ENCODE results near the gene XXYLT1. TPM values are rescaled to one million over a fixed set of nuclear protein-coding genes. Genes with fewer than 3 reads are reported as not detected.
A peak's percentile ranks its signal among the peaks of the same experiment; 100 is the strongest.

XXYLT1 gene
- total RNA-seq, 4 donors from 2014 or later, result 14.1 to 23.7 (median 15.4) TPM

GRCh38 chr3:195258449-195259153 lies 12.4 kb downstream of the XXYLT1 start:
- no peak for DNase-seq
- peaks cover 0 to 7% (median 0%) of the 10 kb centered on the region in 3 donors for H3K36me3 ChIP-seq
- H3K4me1 ChIP-seq, result peaks cover 9 to 52% (median 34%) of the 10 kb centered on the region in 3 donors
- TF ChIP-seq, protein P1, sequence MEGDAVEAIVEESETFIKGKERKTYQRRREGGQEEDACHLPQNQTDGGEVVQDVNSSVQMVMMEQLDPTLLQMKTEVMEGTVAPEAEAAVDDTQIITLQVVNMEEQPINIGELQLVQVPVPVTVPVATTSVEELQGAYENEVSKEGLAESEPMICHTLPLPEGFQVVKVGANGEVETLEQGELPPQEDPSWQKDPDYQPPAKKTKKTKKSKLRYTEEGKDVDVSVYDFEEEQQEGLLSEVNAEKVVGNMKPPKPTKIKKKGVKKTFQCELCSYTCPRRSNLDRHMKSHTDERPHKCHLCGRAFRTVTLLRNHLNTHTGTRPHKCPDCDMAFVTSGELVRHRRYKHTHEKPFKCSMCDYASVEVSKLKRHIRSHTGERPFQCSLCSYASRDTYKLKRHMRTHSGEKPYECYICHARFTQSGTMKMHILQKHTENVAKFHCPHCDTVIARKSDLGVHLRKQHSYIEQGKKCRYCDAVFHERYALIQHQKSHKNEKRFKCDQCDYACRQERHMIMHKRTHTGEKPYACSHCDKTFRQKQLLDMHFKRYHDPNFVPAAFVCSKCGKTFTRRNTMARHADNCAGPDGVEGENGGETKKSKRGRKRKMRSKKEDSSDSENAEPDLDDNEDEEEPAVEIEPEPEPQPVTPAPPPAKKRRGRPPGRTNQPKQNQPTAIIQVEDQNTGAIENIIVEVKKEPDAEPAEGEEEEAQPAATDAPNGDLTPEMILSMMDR (IDR thresholded peaks at IDR 0.05), result no peak
- no peak for TF ChIP-seq POLR2A (IDR thresholded peaks at IDR 0.05)
- WGBS, 2 donors, result 53 to 57% methylated on average over 13 to 14 of the region's 14 CpGs
- H3K27ac ChIP-seq, result peak overlapping the region; percentile 87 to 96 (median 94)
- peak overlapping the region in 1 of 4 donors; percentile 81 for H3K4me3 ChIP-seq
- H3K9me3 ChIP-seq, result no peaks in the 10 kb centered on the region
- no peaks in the 10 kb centered on the region for H3K27me3 ChIP-seq
- intact Hi-C loops (cut with DNase I), result loop anchor here (5.0 kb wide), 1 partner anchor 151 kb away; no protein-coding TSS in a partner anchor

DNA sequence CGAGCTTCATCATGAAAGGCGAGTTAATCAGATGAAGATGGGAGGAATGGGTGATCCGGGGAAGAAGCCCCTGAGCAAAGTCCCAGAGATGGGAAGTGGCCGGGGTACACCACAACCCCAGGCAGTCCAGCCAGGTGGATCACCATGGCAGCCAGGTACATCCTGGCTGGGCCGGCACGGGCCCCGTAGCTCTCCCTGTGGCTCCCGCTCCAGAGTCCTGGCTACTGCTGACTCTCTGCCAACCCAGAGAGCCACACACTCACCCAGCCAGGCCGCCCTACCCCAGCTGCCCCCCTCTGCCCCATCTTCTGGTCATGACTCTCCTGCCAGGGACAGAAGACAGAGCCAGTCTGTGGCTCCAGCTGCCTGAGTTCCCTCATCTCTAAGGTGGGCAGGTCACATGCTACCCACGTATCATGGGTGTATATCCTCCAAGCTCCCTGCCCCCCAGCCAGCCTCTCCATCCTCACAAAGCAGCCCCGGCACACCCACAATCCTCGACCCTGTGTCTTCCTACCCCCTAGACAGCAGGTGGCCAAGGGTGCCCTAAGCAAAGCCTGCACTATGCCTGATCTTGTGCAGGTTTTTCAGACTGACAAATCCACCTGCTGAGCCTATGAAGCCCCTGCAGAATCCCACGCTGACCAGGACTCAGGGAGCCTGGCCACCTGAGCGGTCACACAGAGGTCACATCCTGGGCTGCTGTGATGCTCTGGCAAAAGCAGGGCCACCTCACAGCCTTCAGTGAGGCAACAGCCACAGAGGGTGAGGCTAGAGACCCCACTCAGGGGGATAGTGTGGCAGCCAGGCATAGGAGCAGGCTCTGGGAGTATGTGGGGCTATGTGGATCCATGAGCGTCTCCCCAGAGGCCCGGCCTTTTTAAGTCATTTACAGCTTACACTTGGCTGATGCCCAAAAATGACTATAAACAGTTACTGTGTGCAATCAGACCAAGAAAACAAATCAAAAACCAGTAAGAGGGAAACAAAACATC lies 13.2 kb downstream of the XXYLT1 start:
- Histone ChIP-seq H3K4me3 (no peak overlapping the region), H3K4me1 (peaks cover 9 to 52% (median 35%) of the 10 kb centered on the region in 3 donors), H3K27ac (peak overlapping the region; percentile 87 to 96 (median 94)), H3K36me3 (peaks cover 0 to 7% (median 0%) of the 10 kb centered on the region in 3 donors), H3K27me3 (no peaks in the 10 kb centered on the region), H3K9me3 (no peaks in the 10 kb centered on the region)
- no peak for TF ChIP-seq POLR2A (IDR thresholded peaks at IDR 0.05)
- TF ChIP-seq, protein P1 (IDR thresholded peaks at IDR 0.05), result no peak
- no peak for DNase-seq
- intact Hi-C loops (cut with DNase I), result loop anchor here (5.0 kb wide), 1 partner anchor 150 kb away; no protein-coding TSS in a partner anchor
- WGBS, 2 donors, result 84 to 88% methylated on average over 6 to 12 of the region's 16 CpGs

DNA sequence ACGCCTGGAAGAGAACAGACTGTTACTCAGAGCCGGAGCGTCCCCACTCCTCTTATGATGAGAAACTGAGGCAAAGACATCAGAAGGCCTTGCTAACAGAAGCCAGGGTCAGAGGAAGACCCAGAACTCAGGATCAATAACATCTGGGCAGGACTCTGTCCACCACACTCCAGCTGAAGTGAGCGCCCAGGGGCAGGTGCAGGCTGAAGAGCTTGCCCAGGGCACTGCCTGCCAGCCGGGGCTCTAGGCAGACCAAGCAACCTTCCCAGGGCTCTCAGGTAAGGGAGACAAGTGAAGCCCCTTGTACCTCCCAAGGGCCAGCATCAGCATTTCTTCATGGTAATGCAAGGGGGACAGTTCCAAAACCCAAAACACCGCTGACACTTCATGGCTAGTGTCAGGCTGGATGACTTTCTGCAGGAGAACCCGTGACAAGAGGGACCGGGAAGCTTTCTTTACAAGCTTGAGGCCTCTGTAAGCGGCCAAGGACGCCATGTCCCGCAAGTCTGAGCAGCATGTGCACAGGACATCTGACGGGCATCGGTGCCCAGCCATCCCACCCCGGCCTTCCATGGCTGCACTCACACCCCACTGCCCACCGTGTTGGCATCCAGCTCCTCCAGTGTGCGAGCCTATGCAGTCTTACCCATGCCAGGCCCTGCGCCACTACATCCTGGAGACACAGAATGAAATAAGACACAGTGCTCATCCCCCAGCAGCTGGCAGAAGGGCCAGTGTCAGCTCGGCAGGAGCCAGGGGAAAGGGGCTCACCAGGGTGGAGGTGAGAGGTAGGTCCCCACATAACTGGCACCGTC lies 14.1 kb downstream of the XXYLT1 start:
- H3K4me3 ChIP-seq, result no peak overlapping the region
- 90 to 94% methylated on average over 3 to 10 of the region's 19 CpGs for WGBS, 2 donors
- intact Hi-C loops (cut with DNase I), result loop anchor here (5.0 kb wide), 1 partner anchor 150 kb away; no protein-coding TSS in a partner anchor
- no peak for DNase-seq
- TF ChIP-seq, protein P1 (IDR thresholded peaks at IDR 0.05), result no peak
- no peak for TF ChIP-seq POLR2A (IDR thresholded peaks at IDR 0.05)
- peaks cover 0 to 7% (median 0%) of the 10 kb centered on the region in 3 donors for H3K36me3 ChIP-seq
- H3K4me1 ChIP-seq, result peaks cover 9 to 53% (median 35%) of the 10 kb centered on the region in 3 donors
- H3K9me3 ChIP-seq, result no peaks in the 10 kb centered on the region
- H3K27me3 ChIP-seq, result no peaks in the 10 kb centered on the region
- peak overlapping the region in 3 of 4 donors; percentile 94 to 96 (median 95) for H3K27ac ChIP-seq

- TF ChIP-seq POLR2A (IDR thresholded peaks at IDR 0.05), result no peak
- TF ChIP-seq, protein P1 (IDR thresholded peaks at IDR 0.05), result no peak
- peaks cover 9 to 56% (median 29%) of the 10 kb centered on the region in 3 donors for H3K4me1 ChIP-seq
- peak overlapping the region in 2 of 4 donors; percentile 1 to 11 for H3K27ac ChIP-seq
- peaks cover 0 to 7% (median 0%) of the 10 kb centered on the region in 3 donors for H3K36me3 ChIP-seq
- H3K4me3 ChIP-seq, result no peak overlapping the region
- no peak for DNase-seq
- H3K27me3 ChIP-seq, result no peaks in the 10 kb centered on the region
- intact Hi-C loops (cut with DNase I), result loop anchor here (5.0 kb wide), 1 partner anchor 149 kb away; no protein-coding TSS in a partner anchor
- WGBS, 2 donors, result 85 to 89% methylated on average over 9 to 20 of the region's 22 CpGs
- H3K9me3 ChIP-seq, result no peaks in the 10 kb centered on the region
These were observed 15.1 kb downstream of the XXYLT1 start for GRCh38 chr3:195255571-195256501.
